Keratinocyte (primary cell): Measurements from ENCODE around the gene XPNPEP2. TPM values are rescaled to one million over a fixed set of nuclear protein-coding genes. Genes with fewer than 3 reads are reported as not detected.

ENCODE experiments used
- DNase-seq: peaks from one replicate; pipeline ENCODE4 v3.0.0-alpha.2; 2011; ENCODE audit warnings: low read depth, missing footprints, low spot score
- FAIRE-seq: peaks from 2 replicates; lab custom pipeline; 2011; peaks lifted over from hg19 to GRCh38; lab: Jason Lieb, UNC
- H2AFZ ChIP-seq: 2 replicates; pipeline ENCODE4 v1.6.0; 2012; ENCODE audit warnings: low read length, control low read depth, inconsistent platforms; ENCODE audit not compliant: control insufficient read depth
- H3K27ac ChIP-seq: 2 replicates; pipeline ENCODE4 v1.5.1; 2011; ENCODE audit warnings: low read length; ENCODE audit not compliant: control insufficient read depth, insufficient read depth
- H3K27me3 ChIP-seq: 3 replicates; pipeline ENCODE4 v1.6.0; 2011; ENCODE audit warnings: low read length; ENCODE audit not compliant: control insufficient read depth, insufficient read depth; ENCODE audit errors: extremely low read depth
- H3K36me3 ChIP-seq, 2 experiments: 2 replicates in 1 of 2; 3 replicates in 1 of 2; pipeline ENCODE4 v1.5.1; 2011; ENCODE audit warnings: low read length in 2 of 2, mild to moderate bottlenecking in 1 of 2; ENCODE audit not compliant: control insufficient read depth in 2 of 2, insufficient read depth in 2 of 2; ENCODE audit errors: extremely low read depth in 1 of 2
- H3K4me1 ChIP-seq: 3 replicates; pipeline ENCODE4 v1.5.1; 2011; ENCODE audit warnings: low read length; ENCODE audit not compliant: control insufficient read depth, insufficient read depth; ENCODE audit errors: extremely low read depth
- H3K4me2 ChIP-seq: 3 replicates; pipeline ENCODE4 v1.6.0; 2011; ENCODE audit warnings: low read depth, low read length; ENCODE audit not compliant: control insufficient read depth, insufficient read depth; ENCODE audit errors: extremely low read depth
- H3K4me3 ChIP-seq, 3 experiments: fragments of 200-600 bp in 1 of 3; sonication (generic) in 1 of 3; 2 replicates in 2 of 3; 3 replicates in 1 of 3; pipeline ENCODE4 v1.5.1; 2011 to 2016; ENCODE audit warnings: low read length in 3 of 3, mild to moderate bottlenecking in 3 of 3, control low read depth in 2 of 3, inconsistent platforms in 1 of 3, low read depth in 1 of 3, mixed read lengths in 1 of 3, mixed run types in 1 of 3, moderate library complexity in 1 of 3; ENCODE audit not compliant: control insufficient read depth in 2 of 3, insufficient read depth in 2 of 3; ENCODE audit errors: extremely low read depth in 1 of 3
- H3K79me2 ChIP-seq: 2 replicates; pipeline ENCODE4 v1.6.0; 2012; ENCODE audit warnings: low read length; ENCODE audit not compliant: control insufficient read depth, insufficient read depth
- H3K9ac ChIP-seq: 3 replicates; pipeline ENCODE4 v1.6.0; 2011; ENCODE audit warnings: low read length; ENCODE audit not compliant: control insufficient read depth, insufficient read depth; ENCODE audit errors: extremely low read depth
- H3K9me1 ChIP-seq: 3 replicates; pipeline ENCODE4 v1.6.0; 2011; ENCODE audit warnings: low read length; ENCODE audit not compliant: control insufficient read depth, insufficient read depth; ENCODE audit errors: extremely low read depth
- H3K9me3 ChIP-seq: 2 replicates; pipeline ENCODE4 v1.5.1; 2012; ENCODE audit warnings: low read depth, low read length; ENCODE audit not compliant: control insufficient read depth
- H4K20me1 ChIP-seq: 3 replicates; pipeline ENCODE4 v1.6.0; 2011; ENCODE audit warnings: low read length; ENCODE audit not compliant: control insufficient read depth, insufficient read depth; ENCODE audit errors: extremely low read depth
- CTCF ChIP-seq, 3 experiments: IDR thresholded peaks in 1 of 3; conservative IDR thresholded peaks in 1 of 3; optimal IDR thresholded peaks in 1 of 3; 2 replicates in 2 of 3; 3 replicates in 1 of 3; pipeline versions ENCODE3 to v1.5.1; 2011; ENCODE audit warnings: low read length in 3 of 3, mild to moderate bottlenecking in 3 of 3, moderate library complexity in 2 of 3, control low read depth in 1 of 3, inconsistent platforms in 1 of 3; ENCODE audit not compliant: insufficient read depth in 2 of 3; ENCODE audit errors: extremely low read depth in 1 of 3
- EZH2 ChIP-seq: IDR thresholded peaks from one replicate; pipeline ENCODE4 v1.6.1; 2012; ENCODE audit warnings: inconsistent platforms, mild to moderate bottlenecking, low read length, moderate library complexity
- dilution Hi-C: fragments of 300-500 bp; cut with MboI; formaldehyde crosslinking; loops from one replicate; pipeline ENCODE4 v1.7.0; 2020; ENCODE audit warnings: low sequenced_read_pairs; ENCODE audit not compliant: extremely low pct_ligation_motif_present
- polyA plus RNA-seq, 5 experiments: library from polyadenylated mRNA; depleted of rRNA in 3 of 5; stranded (reverse) in 3 of 5; stranded (forward) in 1 of 5; unstranded in 1 of 5; fragments of >200 nt; gene quantifications; 1 replicate in 1 of 5; 2 replicates in 3 of 5; 3 replicates in 1 of 5; pipeline versions ENCODE4 v1.2.1 to v1.2.3, GENCODE V29; 2011 to 2012; ENCODE audit warnings: missing spikeins in 2 of 5, low read depth in 1 of 5, low replicate concordance in 1 of 5

Gene XPNPEP2
- polyA plus RNA-seq, 1 donor (not counting 4 experiments of a cell fraction or from before 2014, with no cell fraction given), result not detected

GRCh38 chrX:129743821-129744220, 5.0 kb downstream of the XPNPEP2 start:
- Histone ChIP-seq H3K9me1 (no peaks in the 10 kb centered on the region), H3K4me1 (no peaks in the 10 kb centered on the region), H3K36me3 (no peaks in the 10 kb centered on the region), H2AFZ (no peak overlapping the region), H3K4me3 (no peak overlapping the region), H3K9me3 (no peaks in the 10 kb centered on the region), H3K4me2 (no peak overlapping the region), H3K27ac (no peak overlapping the region), H4K20me1 (no peaks in the 10 kb centered on the region), H3K79me2 (no peaks in the 10 kb centered on the region), H3K9ac (no peak overlapping the region), H3K27me3 (peaks cover 11% of the 10 kb centered on the region)
- dilution Hi-C loops, result loop anchor here (10.0 kb wide), 1 partner anchor 51 kb away; no protein-coding TSS in a partner anchor
- TF ChIP-seq EZH2, result no peak
- TF ChIP-seq CTCF (optimal IDR thresholded peaks at IDR 0.05 in 1 of 3, IDR thresholded peaks at IDR 0.05 in 1 of 3, conservative IDR thresholded peaks at IDR 0.05 in 1 of 3; ENCODE audit: extremely low read depth in 1 of 3, insufficient read depth in 2 of 3, low read length in 3 of 3), result no peak
- DNase-seq, result no peak
- FAIRE-seq, result no peak

GRCh38 chrX:129744861-129745321, 6.1 kb downstream of the XPNPEP2 start:
- TF ChIP-seq CTCF (optimal IDR thresholded peaks at IDR 0.05 in 1 of 3, IDR thresholded peaks at IDR 0.05 in 1 of 3, conservative IDR thresholded peaks at IDR 0.05 in 1 of 3; ENCODE audit: extremely low read depth in 1 of 3, insufficient read depth in 2 of 3, low read length in 3 of 3), result no peak
- TF ChIP-seq EZH2, result no peak
- Histone ChIP-seq H3K79me2 (no peaks in the 10 kb centered on the region), H2AFZ (no peak overlapping the region), H3K9me1 (no peaks in the 10 kb centered on the region), H3K36me3 (no peaks in the 10 kb centered on the region), H4K20me1 (no peaks in the 10 kb centered on the region), H3K4me2 (no peak overlapping the region), H3K9ac (no peak overlapping the region), H3K9me3 (no peaks in the 10 kb centered on the region), H3K27me3 (peaks cover 11% of the 10 kb centered on the region), H3K4me3 (no peak overlapping the region), H3K4me1 (no peaks in the 10 kb centered on the region), H3K27ac (no peak overlapping the region)
- DNase-seq (no peak), FAIRE-seq (no peak)
- dilution Hi-C loops, result loop anchor here (10.0 kb wide), 1 partner anchor 50 kb away; no protein-coding TSS in a partner anchor
